CD14-positive monocyte (primary cell): ENCODE results near the gene CATSPER1. TPM values are rescaled to one million over a fixed set of nuclear protein-coding genes. Genes with fewer than 3 reads are reported as not detected.

Experiments used
- DNase-seq, 3 donors: peaks; one replicate each; pipeline ENCODE4 v3.0.0-alpha.2; 2011 to 2022
- H2AFZ ChIP-seq: 2 replicates; pipeline ENCODE4 v1.6.0; 2012; ENCODE audit warnings: mild to moderate bottlenecking, low read depth, low read length, inconsistent platforms; ENCODE audit not compliant: insufficient read depth, poor library complexity, severe bottlenecking
- H3K27ac ChIP-seq, 2 donors: 1 replicate in 1 of 2; 2 replicates in 1 of 2; pipeline ENCODE4 v1.5.1; 2012 to 2013; ENCODE audit warnings: low read length in 2 of 2, control low read depth in 1 of 2, inconsistent platforms in 1 of 2, low read depth in 1 of 2, mild to moderate bottlenecking in 1 of 2
- H3K27me3 ChIP-seq, 2 donors: one replicate each; pipeline versions ENCODE4 v1.6.0 to v1.6.1; 2011 to 2013; ENCODE audit warnings: low read length in 2 of 2; ENCODE audit not compliant: control insufficient read depth in 2 of 2, insufficient read depth in 2 of 2
- H3K36me3 ChIP-seq, 2 donors: replicated peaks in 1 of 2; 1 replicate in 1 of 2; 2 replicates in 1 of 2; pipeline versions ENCODE4 v1.5.1 to v1.6.1; 2012 to 2013; ENCODE audit warnings: low read length in 2 of 2, control low read depth in 1 of 2, inconsistent platforms in 1 of 2, mild to moderate bottlenecking in 1 of 2; ENCODE audit not compliant: insufficient read depth in 2 of 2, control insufficient read depth in 1 of 2
- H3K4me1 ChIP-seq, 2 donors: 1 replicate in 1 of 2; 2 replicates in 1 of 2; pipeline versions ENCODE4 v1.5.1 to v1.6.1; 2012 to 2013; ENCODE audit warnings: low read length in 2 of 2, control low read depth in 1 of 2, inconsistent platforms in 1 of 2, mild to moderate bottlenecking in 1 of 2, moderate library complexity in 1 of 2; ENCODE audit not compliant: insufficient read depth in 2 of 2, control insufficient read depth in 1 of 2
- H3K4me2 ChIP-seq: replicated peaks from 2 replicates; pipeline ENCODE3; 2012; ENCODE audit warnings: low read length, moderate library complexity, mild to moderate bottlenecking; ENCODE audit not compliant: poor library complexity, severe bottlenecking; ENCODE audit errors: extremely low read depth
- H3K4me3 ChIP-seq, 3 experiments: fragments of 200-600 bp in 1 of 3; sonication (generic) in 1 of 3; replicated peaks in 1 of 3; 1 replicate in 2 of 3; 2 replicates in 1 of 3; pipeline ENCODE4 v1.5.1; 2011 to 2013; ENCODE audit warnings: low read length in 3 of 3, mild to moderate bottlenecking in 3 of 3, control low read depth in 2 of 3, low read depth in 2 of 3, inconsistent platforms in 1 of 3, moderate library complexity in 1 of 3
- H3K79me2 ChIP-seq: 2 replicates; pipeline ENCODE4 v1.6.0; 2012; ENCODE audit warnings: mild to moderate bottlenecking, control low read depth, inconsistent platforms, low read length, moderate library complexity; ENCODE audit not compliant: insufficient read depth
- H3K9ac ChIP-seq: 2 replicates; pipeline ENCODE4 v1.6.0; 2017; ENCODE audit warnings: low read length, mild to moderate bottlenecking; ENCODE audit not compliant: insufficient read depth, poor library complexity, severe bottlenecking
- H3K9me3 ChIP-seq, 2 donors: replicated peaks in 1 of 2; 1 replicate in 1 of 2; 2 replicates in 1 of 2; pipeline versions ENCODE4 v1.5.1 to v1.6.1; 2012 to 2013; ENCODE audit warnings: low read length in 2 of 2, control low read depth in 1 of 2; ENCODE audit not compliant: control insufficient read depth in 1 of 2, insufficient read depth in 1 of 2
- H4K20me1 ChIP-seq: 2 replicates; pipeline ENCODE4 v1.6.0; 2012; ENCODE audit warnings: mild to moderate bottlenecking, low read length, control low read depth, moderate library complexity; ENCODE audit not compliant: insufficient read depth
- H3K27ac Mint-ChIP-seq, 7 donors: one replicate each; pipeline ENCODE4 v1.8.0; 2020; ENCODE audit warnings: mild to moderate bottlenecking in 7 of 7, mixed read lengths in 7 of 7, moderate library complexity in 6 of 7, inconsistent platforms in 2 of 7
- H3K27me3 Mint-ChIP-seq, 3 donors: one replicate each; pipeline ENCODE4 v1.8.0; 2021 to 2022; ENCODE audit warnings: low read depth in 3 of 3, mild to moderate bottlenecking in 3 of 3, mixed read lengths in 3 of 3, moderate library complexity in 3 of 3, inconsistent platforms in 1 of 3
- H3K36me3 Mint-ChIP-seq, 2 donors: one replicate each; pipeline ENCODE4 v1.8.0; 2020; ENCODE audit warnings: mixed read lengths in 2 of 2, inconsistent platforms in 1 of 2, mild to moderate bottlenecking in 1 of 2
- H3K4me1 Mint-ChIP-seq: one replicate; pipeline ENCODE4 v1.8.0; 2020; ENCODE audit warnings: mild to moderate bottlenecking, mixed read lengths
- H3K4me3 Mint-ChIP-seq, 2 donors: one replicate each; pipeline ENCODE4 v1.8.0; 2020; ENCODE audit warnings: mild to moderate bottlenecking in 2 of 2, mixed read lengths in 2 of 2, moderate library complexity in 1 of 2
- H3K9me3 Mint-ChIP-seq, 7 donors: one replicate each; pipeline ENCODE4 v1.8.0; 2020 to 2022; ENCODE audit warnings: mixed read lengths in 7 of 7, mild to moderate bottlenecking in 6 of 7, moderate library complexity in 6 of 7, inconsistent platforms in 2 of 7
- CTCF ChIP-seq: fragments of 200-600 bp; IDR thresholded peaks from one replicate; pipeline ENCODE4 v1.8.0; 2022; ENCODE audit warnings: antibody characterized with exemption, mild to moderate bottlenecking
- whole genome bisulfite sequencing: methylation state at CpG from one replicate; pipeline ENCODE4 v1.1.5; 2013; ENCODE audit warnings: missing lambda C conversion rate; ENCODE audit not compliant: insufficient coverage; 5-methylcytosine and 5-hydroxymethylcytosine counted together
- intact Hi-C, 2 donors: fragments of 100-400 bp; cut with micrococcal nuclease; formaldehyde crosslinking; loops; one replicate each; pipeline versions ENCODE4 v1.15.0 to v1.15.1; 2023
- polyA plus RNA-seq, 3 donors: library from polyadenylated mRNA; depleted of rRNA in 1 of 3; unstranded in 2 of 3; stranded (reverse) in 1 of 3; fragments of 300-500 nt in 2 of 3; fragments of >200 nt in 1 of 3; fragmentation: Illumina TruSeq in 2 of 3; gene quantifications; 1 replicate in 2 of 3; 2 replicates in 1 of 3; pipeline ENCODE4 v1.2.3, GENCODE V29; 2012 to 2021

CATSPER1 gene
- polyA plus RNA-seq, 3 donors = 15.4 to 24.1 (median 22.0) TPM

DNA sequence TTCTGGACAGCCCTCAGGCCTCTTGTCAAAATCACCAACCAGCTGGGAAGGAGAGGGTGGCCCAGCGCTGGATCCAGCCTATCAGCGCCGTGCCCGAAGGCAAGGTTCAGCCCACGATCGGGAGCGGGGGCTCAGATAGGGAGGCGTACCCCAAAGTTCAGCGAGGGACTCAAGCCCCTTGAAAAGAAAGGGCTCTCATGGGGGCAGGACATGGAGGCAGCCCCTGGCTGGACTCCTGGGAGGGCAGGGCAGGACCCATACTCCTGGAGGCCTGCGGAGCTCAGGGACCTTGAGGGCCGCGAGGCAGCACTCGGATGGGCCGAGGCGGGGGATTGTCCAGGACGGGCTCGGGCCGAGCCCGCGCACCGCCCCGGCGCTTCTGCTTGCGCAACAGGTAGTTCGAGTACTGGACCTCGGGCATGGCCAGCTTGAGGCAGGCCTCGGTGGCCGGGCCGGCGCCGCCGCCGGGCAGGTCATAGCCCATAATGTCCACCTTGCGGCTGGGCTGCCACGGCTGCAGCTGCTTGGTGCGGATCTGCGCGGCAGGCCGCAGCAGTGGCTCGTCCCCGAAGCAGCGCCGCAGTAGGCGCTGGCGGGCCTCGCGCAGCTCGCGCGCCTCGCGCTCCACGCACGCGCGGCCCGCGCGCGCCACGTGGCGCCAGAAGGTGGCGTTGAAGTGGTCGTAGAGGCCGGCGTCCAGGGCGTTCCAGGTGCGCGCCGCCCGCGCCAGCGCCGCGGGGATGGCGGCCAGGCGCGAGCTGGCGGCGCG, 16.1 kb upstream of the CATSPER1 start:
- H3K79me2 ChIP-seq = no peaks in the 10 kb centered on the region
- no peak for DNase-seq
- no peaks in the 10 kb centered on the region for H4K20me1 ChIP-seq
- H3K4me1 Mint-ChIP-seq = peaks cover 9% of the 10 kb centered on the region
- H3K4me3 Mint-ChIP-seq = no peak overlapping the region
- H3K9ac ChIP-seq = no peak overlapping the region
- intact Hi-C loops = no loop called here
- WGBS = 96% methylated on average over 72 of the region's 81 CpGs
- no peak overlapping the region for H3K27ac ChIP-seq
- no peak for TF ChIP-seq CTCF
- no peaks in the 10 kb centered on the region for H3K36me3 ChIP-seq
- no peak overlapping the region for H3K27ac Mint-ChIP-seq
- H3K4me1 ChIP-seq = no peaks in the 10 kb centered on the region
- no peak overlapping the region for H3K4me3 ChIP-seq
- H3K27me3 Mint-ChIP-seq = peaks cover 3 to 15% (median 11%) of the 10 kb centered on the region in 3 donors
- no peaks in the 10 kb centered on the region for H3K36me3 Mint-ChIP-seq
- no peaks in the 10 kb centered on the region for H3K9me3 ChIP-seq
- H3K27me3 ChIP-seq = no peaks in the 10 kb centered on the region
- peaks cover 0 to 4% (median 0%) of the 10 kb centered on the region in 7 donors for H3K9me3 Mint-ChIP-seq
- no peak overlapping the region for H3K4me2 ChIP-seq
- no peak overlapping the region for H2AFZ ChIP-seq

- Mint-ChIP-seq H3K36me3 (no peaks in the 10 kb centered on the region), H3K27me3 (peaks cover 6 to 11% (median 7%) of the 10 kb centered on the region in 3 donors), H3K27ac (no peak overlapping the region), H3K9me3 (peaks cover 0 to 11% (median 4%) of the 10 kb centered on the region in 7 donors), H3K4me1 (peaks cover 3% of the 10 kb centered on the region), H3K4me3 (no peak overlapping the region)
- no peak overlapping the region for H2AFZ ChIP-seq
- intact Hi-C loops = no loop called here
- DNase-seq = no peak
- TF ChIP-seq CTCF = no peak
- 95% methylated on average over 3 of the region's 3 CpGs for WGBS
- no peaks in the 10 kb centered on the region for H4K20me1 ChIP-seq
- H3K79me2 ChIP-seq = no peaks in the 10 kb centered on the region
- no peak overlapping the region for H3K9ac ChIP-seq
- H3K27me3 ChIP-seq = peaks cover 0 to 3% of the 10 kb centered on the region in 2 donors
- H3K4me2 ChIP-seq = no peak overlapping the region
- no peaks in the 10 kb centered on the region for H3K9me3 ChIP-seq
- H3K4me3 ChIP-seq = no peak overlapping the region
- H3K27ac ChIP-seq = no peak overlapping the region
- no peaks in the 10 kb centered on the region for H3K36me3 ChIP-seq
- no peaks in the 10 kb centered on the region for H3K4me1 ChIP-seq
Observed at GRCh38 chr11:66039765-66040164, 13.5 kb upstream of the CATSPER1 start.
